Peyer's patch (tissue), 4 donors: ENCODE measurements around the gene VSX2. TPM values are rescaled to one million over a fixed set of nuclear protein-coding genes. Genes with fewer than 3 reads are reported as not detected.

ENCODE experiments used
- DNase-seq, 3 donors: peaks; one replicate each; pipeline ENCODE4 v3.0.0-alpha.2; 2017 to 2019
- H3K27ac ChIP-seq, 4 donors: fragments of 200-600 bp; sonication (generic); one replicate each; pipeline ENCODE4 v1.5.1; 2016 to 2019
- H3K27me3 ChIP-seq, 2 donors: fragments of 200-600 bp; sonication (generic); one replicate each; pipeline ENCODE4 v1.5.1; 2019
- H3K36me3 ChIP-seq, 3 donors: fragments of 200-600 bp; sonication (generic); one replicate each; pipeline ENCODE4 v1.5.1; 2016 to 2019
- H3K4me1 ChIP-seq, 4 donors: fragments of 200-600 bp; sonication (generic); one replicate each; pipeline ENCODE4 v1.5.1; 2016 to 2019
- H3K4me3 ChIP-seq, 4 donors: fragments of 200-600 bp; sonication (generic); 1 replicate in 3 of 4; 2 replicates in 1 of 4; pipeline ENCODE4 v1.5.1; 2016 to 2019; ENCODE audit warnings: mild to moderate bottlenecking in 1 of 4
- H3K9me3 ChIP-seq, 4 donors: fragments of 200-600 bp; sonication (generic); one replicate each; pipeline ENCODE4 v1.5.1; 2016 to 2019; ENCODE audit warnings: mild to moderate bottlenecking in 1 of 4
- POLR2A ChIP-seq, 2 donors: fragments of 450-650 bp; IDR thresholded peaks; one replicate each; pipeline ENCODE4 v1.5.1; 2017; ENCODE audit warnings: antibody characterized with exemption in 2 of 2, mild to moderate bottlenecking in 2 of 2, moderate library complexity in 2 of 2
- total RNA-seq, 4 donors: library from RNA; depleted of rRNA; stranded (reverse); fragments of >200 nt; gene quantifications; one replicate each; pipeline ENCODE4 v1.1.0, GENCODE V29; 2016
- TF ChIP-seq, protein P1 (sequence below), 6 experiments: fragments of 450-650 bp in 4 of 6; fragments of 200-600 bp in 2 of 6; sonication (generic) in 1 of 6; IDR thresholded peaks; one replicate each; pipeline ENCODE4 v1.5.1; 2017 to 2019; ENCODE audit warnings: antibody characterized with exemption in 6 of 6, mild to moderate bottlenecking in 3 of 6, moderate library complexity in 1 of 6

Gene VSX2
- total RNA-seq, 4 donors from 2014 or later, result not detected

- H3K4me3 ChIP-seq, result no peak overlapping the region
Observed at GRCh38 chr14:74258764-74259035, 19.5 kb downstream of the VSX2 start.

DNA sequence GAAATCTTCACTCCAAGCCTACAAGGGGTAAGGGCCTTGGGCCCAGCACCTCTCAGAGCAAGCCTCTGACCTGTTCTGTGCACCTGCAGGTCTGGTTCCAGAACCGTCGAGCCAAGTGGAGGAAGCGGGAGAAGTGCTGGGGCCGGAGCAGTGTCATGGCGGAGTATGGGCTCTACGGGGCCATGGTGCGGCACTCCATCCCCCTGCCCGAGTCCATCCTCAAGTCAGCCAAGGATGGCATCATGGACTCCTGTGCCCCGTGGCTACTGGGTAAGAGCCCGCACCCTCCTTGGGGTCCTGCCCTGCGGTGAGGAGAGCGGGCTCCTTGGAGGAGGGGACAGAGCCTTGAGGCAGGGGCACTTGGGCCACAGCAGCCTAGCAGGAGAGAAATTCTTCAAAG is 20.3 kb downstream of the VSX2 start:
- H3K27me3 ChIP-seq, result peaks cover 0 to 8% of the 10 kb centered on the region in 2 donors
- TF ChIP-seq, protein P1, sequence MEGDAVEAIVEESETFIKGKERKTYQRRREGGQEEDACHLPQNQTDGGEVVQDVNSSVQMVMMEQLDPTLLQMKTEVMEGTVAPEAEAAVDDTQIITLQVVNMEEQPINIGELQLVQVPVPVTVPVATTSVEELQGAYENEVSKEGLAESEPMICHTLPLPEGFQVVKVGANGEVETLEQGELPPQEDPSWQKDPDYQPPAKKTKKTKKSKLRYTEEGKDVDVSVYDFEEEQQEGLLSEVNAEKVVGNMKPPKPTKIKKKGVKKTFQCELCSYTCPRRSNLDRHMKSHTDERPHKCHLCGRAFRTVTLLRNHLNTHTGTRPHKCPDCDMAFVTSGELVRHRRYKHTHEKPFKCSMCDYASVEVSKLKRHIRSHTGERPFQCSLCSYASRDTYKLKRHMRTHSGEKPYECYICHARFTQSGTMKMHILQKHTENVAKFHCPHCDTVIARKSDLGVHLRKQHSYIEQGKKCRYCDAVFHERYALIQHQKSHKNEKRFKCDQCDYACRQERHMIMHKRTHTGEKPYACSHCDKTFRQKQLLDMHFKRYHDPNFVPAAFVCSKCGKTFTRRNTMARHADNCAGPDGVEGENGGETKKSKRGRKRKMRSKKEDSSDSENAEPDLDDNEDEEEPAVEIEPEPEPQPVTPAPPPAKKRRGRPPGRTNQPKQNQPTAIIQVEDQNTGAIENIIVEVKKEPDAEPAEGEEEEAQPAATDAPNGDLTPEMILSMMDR (IDR thresholded peaks at IDR 0.05), result no peak
- TF ChIP-seq POLR2A (IDR thresholded peaks at IDR 0.05), result no peak
- no peak overlapping the region for H3K27ac ChIP-seq
- peaks cover 0 to 15% (median 9%) of the 10 kb centered on the region in 4 donors for H3K4me1 ChIP-seq
- H3K36me3 ChIP-seq, result no peaks in the 10 kb centered on the region
- H3K4me3 ChIP-seq, result no peak overlapping the region
- DNase-seq, result no peak
- no peaks in the 10 kb centered on the region for H3K9me3 ChIP-seq

More at GRCh38 chr14:74258764-74259035, 19.5 kb downstream of the VSX2 start:
- no peak for DNase-seq
- Histone ChIP-seq H3K27ac (no peak overlapping the region), H3K36me3 (no peaks in the 10 kb centered on the region), H3K9me3 (no peaks in the 10 kb centered on the region), H3K4me1 (peaks cover 0 to 15% (median 9%) of the 10 kb centered on the region in 4 donors), H3K27me3 (peaks cover 0 to 8% of the 10 kb centered on the region in 2 donors)
- TF ChIP-seq, protein P1 (IDR thresholded peaks at IDR 0.05), result no peak
- no peak for TF ChIP-seq POLR2A (IDR thresholded peaks at IDR 0.05)

GRCh38 chr14:74260525-74261233 is 21.4 kb downstream of the VSX2 start:
- H3K27ac ChIP-seq, result no peak overlapping the region
- H3K27me3 ChIP-seq, result peaks cover 0 to 8% of the 10 kb centered on the region in 2 donors
- DNase-seq, result no peak
- H3K9me3 ChIP-seq, result no peaks in the 10 kb centered on the region
- H3K36me3 ChIP-seq, result no peaks in the 10 kb centered on the region
- H3K4me1 ChIP-seq, result peaks cover 0 to 15% (median 9%) of the 10 kb centered on the region in 4 donors
- H3K4me3 ChIP-seq, result no peak overlapping the region
- TF ChIP-seq, protein P1 (IDR thresholded peaks at IDR 0.05), result no peak
- no peak for TF ChIP-seq POLR2A (IDR thresholded peaks at IDR 0.05)

GRCh38 chr14:74261288-74261687 is 22.0 kb downstream of the VSX2 start:
- no peaks in the 10 kb centered on the region for H3K36me3 ChIP-seq
- no peaks in the 10 kb centered on the region for H3K9me3 ChIP-seq
- H3K4me1 ChIP-seq, result peaks cover 0 to 15% (median 9%) of the 10 kb centered on the region in 4 donors
- peaks cover 0 to 8% of the 10 kb centered on the region in 2 donors for H3K27me3 ChIP-seq
- DNase-seq, result no peak
- H3K27ac ChIP-seq, result no peak overlapping the region
- H3K4me3 ChIP-seq, result no peak overlapping the region
- TF ChIP-seq, protein P1 (IDR thresholded peaks at IDR 0.05), result no peak
- no peak for TF ChIP-seq POLR2A (IDR thresholded peaks at IDR 0.05)

- TF ChIP-seq POLR2A (IDR thresholded peaks at IDR 0.05), result no peak
- TF ChIP-seq, protein P1 (IDR thresholded peaks at IDR 0.05), result no peak
- no peak overlapping the region for H3K27ac ChIP-seq
- no peaks in the 10 kb centered on the region for H3K9me3 ChIP-seq
- DNase-seq, result no peak
- no peaks in the 10 kb centered on the region for H3K36me3 ChIP-seq
- no peak overlapping the region for H3K4me3 ChIP-seq
- H3K4me1 ChIP-seq, result peaks cover 0 to 12% (median 7%) of the 10 kb centered on the region in 4 donors
- H3K27me3 ChIP-seq, result peaks cover 0 to 8% of the 10 kb centered on the region in 2 donors
Observed at GRCh38 chr14:74262076-74262475, 22.8 kb downstream of the VSX2 start.
